Measurements from ENCODE around the gene ACSS2.
"Not testable (repeated sequence)": the region's sequence is repeated elsewhere in the genome, so short reads cannot be mapped to it uniquely, and the experiment has no call there.

Gene ACSS2

DNA sequence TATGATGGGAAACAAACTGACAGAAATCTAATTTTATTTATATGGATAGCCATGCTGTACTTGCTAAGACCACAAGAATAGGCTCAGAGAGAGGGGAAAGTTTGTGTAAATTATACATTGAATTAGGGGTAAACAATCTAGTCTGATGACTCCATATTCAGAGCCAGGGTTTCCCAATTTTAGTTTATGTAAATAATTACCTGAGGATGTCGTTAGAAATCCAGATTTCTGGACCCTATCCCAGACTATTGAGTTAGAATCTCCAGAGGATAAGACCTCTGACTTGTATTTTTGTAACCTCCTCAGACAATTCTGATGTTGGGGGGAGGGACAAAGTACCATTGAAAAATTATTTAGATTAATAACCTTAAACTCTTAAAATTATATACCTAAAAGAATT is 18.3 kb downstream of the ACSS2 start:
- no peaks in the 10 kb centered on the region for H3K27me3 ChIP-seq (ENCODE audit: insufficient read depth, poor library complexity, severe bottlenecking)
- H3K4me3 ChIP-seq (replicated peaks; ENCODE audit: insufficient read depth, low read length) = no peak overlapping the region
- TF ChIP-seq SPI1 (IDR thresholded peaks at IDR 0.05; ENCODE audit: borderline replicate concordance, low read depth) (no peak), GABPA (IDR thresholded peaks at IDR 0.05; ENCODE audit: low read depth) (no peak), POLR2AphosphoS5 (IDR thresholded peaks at IDR 0.05; ENCODE audit: low read depth) (no peak)
- TF ChIP-seq, protein P1, sequence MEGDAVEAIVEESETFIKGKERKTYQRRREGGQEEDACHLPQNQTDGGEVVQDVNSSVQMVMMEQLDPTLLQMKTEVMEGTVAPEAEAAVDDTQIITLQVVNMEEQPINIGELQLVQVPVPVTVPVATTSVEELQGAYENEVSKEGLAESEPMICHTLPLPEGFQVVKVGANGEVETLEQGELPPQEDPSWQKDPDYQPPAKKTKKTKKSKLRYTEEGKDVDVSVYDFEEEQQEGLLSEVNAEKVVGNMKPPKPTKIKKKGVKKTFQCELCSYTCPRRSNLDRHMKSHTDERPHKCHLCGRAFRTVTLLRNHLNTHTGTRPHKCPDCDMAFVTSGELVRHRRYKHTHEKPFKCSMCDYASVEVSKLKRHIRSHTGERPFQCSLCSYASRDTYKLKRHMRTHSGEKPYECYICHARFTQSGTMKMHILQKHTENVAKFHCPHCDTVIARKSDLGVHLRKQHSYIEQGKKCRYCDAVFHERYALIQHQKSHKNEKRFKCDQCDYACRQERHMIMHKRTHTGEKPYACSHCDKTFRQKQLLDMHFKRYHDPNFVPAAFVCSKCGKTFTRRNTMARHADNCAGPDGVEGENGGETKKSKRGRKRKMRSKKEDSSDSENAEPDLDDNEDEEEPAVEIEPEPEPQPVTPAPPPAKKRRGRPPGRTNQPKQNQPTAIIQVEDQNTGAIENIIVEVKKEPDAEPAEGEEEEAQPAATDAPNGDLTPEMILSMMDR (IDR thresholded peaks at IDR 0.05; ENCODE audit: insufficient read depth, low read length) = no peak
- TF ChIP-seq, protein P2, sequence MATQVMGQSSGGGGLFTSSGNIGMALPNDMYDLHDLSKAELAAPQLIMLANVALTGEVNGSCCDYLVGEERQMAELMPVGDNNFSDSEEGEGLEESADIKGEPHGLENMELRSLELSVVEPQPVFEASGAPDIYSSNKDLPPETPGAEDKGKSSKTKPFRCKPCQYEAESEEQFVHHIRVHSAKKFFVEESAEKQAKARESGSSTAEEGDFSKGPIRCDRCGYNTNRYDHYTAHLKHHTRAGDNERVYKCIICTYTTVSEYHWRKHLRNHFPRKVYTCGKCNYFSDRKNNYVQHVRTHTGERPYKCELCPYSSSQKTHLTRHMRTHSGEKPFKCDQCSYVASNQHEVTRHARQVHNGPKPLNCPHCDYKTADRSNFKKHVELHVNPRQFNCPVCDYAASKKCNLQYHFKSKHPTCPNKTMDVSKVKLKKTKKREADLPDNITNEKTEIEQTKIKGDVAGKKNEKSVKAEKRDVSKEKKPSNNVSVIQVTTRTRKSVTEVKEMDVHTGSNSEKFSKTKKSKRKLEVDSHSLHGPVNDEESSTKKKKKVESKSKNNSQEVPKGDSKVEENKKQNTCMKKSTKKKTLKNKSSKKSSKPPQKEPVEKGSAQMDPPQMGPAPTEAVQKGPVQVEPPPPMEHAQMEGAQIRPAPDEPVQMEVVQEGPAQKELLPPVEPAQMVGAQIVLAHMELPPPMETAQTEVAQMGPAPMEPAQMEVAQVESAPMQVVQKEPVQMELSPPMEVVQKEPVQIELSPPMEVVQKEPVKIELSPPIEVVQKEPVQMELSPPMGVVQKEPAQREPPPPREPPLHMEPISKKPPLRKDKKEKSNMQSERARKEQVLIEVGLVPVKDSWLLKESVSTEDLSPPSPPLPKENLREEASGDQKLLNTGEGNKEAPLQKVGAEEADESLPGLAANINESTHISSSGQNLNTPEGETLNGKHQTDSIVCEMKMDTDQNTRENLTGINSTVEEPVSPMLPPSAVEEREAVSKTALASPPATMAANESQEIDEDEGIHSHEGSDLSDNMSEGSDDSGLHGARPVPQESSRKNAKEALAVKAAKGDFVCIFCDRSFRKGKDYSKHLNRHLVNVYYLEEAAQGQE (IDR thresholded peaks at IDR 0.05; ENCODE audit: insufficient replicate concordance, low read depth) = no peak
- DNase-seq (ENCODE audit: low read depth in 1 of 2, low spot score in 1 of 2) = no peak
- no peak overlapping the region for H3K27ac ChIP-seq (replicated peaks)

DNA sequence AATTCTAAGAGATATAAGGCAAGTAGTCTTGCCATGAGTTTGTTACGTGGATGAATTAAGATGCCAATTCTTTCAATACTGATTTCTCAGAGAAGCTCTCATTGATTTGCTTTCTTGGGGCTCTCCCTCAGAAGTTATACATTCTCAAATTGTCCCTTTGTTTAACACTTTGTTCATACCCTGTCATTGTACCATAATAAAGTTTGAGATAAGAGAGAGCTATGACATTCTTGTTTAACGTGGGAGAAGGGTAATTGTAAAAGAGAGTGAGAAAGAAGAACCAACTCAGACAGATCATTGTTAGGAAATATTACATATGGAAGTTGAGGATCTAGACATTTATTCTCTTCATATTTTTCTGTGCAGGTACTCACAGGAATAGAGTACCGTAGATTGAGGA is 19.1 kb downstream of the ACSS2 start:
- Histone ChIP-seq H3K4me3 (replicated peaks; ENCODE audit: insufficient read depth, low read length) (no peak overlapping the region), H3K27ac (replicated peaks) (no peak overlapping the region), H3K27me3 (ENCODE audit: insufficient read depth, poor library complexity, severe bottlenecking) (no peaks in the 10 kb centered on the region)
- TF ChIP-seq, protein P1 (IDR thresholded peaks at IDR 0.05; ENCODE audit: insufficient read depth, low read length) = no peak
- TF ChIP-seq GABPA (IDR thresholded peaks at IDR 0.05; ENCODE audit: low read depth) = no peak
- no peak for TF ChIP-seq SPI1 (IDR thresholded peaks at IDR 0.05; ENCODE audit: borderline replicate concordance, low read depth)
- no peak for DNase-seq (ENCODE audit: low read depth in 1 of 2, low spot score in 1 of 2)

DNA sequence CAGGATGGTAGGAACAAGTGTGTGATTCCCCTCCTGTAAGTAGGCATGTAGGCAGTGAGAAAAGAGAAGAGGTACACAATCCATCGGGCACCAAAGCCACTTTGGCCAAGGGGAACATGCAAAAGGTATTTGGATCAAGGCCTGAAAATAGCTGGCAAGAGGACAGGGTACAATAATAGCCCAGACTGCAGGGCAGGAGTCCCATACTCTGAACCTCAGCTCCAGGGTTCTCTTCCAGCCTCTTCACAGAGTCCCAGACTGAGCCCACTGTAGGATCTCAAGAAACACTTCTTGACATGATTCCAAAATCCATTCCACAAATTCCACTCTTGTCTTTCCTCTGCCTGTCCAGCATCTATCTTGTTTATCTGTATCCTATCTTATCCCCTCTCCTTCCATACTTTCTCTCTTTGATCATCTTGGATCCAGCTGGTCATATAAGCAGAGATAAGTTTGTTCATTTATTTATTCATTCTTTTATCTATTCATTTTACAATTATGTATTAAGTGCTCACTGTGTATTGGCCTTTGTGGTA is 19.7 kb downstream of the ACSS2 start:
- no peak for DNase-seq (ENCODE audit: low read depth in 1 of 2, low spot score in 1 of 2)
- Histone ChIP-seq H3K27me3 (ENCODE audit: insufficient read depth, poor library complexity, severe bottlenecking) (no peaks in the 10 kb centered on the region), H3K4me3 (replicated peaks; ENCODE audit: insufficient read depth, low read length) (no peak overlapping the region), H3K27ac (replicated peaks) (no peak overlapping the region)
- TF ChIP-seq, protein P2 (IDR thresholded peaks at IDR 0.05; ENCODE audit: insufficient replicate concordance, low read depth) = no peak
- TF ChIP-seq, protein P1 (IDR thresholded peaks at IDR 0.05; ENCODE audit: insufficient read depth, low read length) = no peak
- no peak for TF ChIP-seq POLR2AphosphoS5 (IDR thresholded peaks at IDR 0.05; ENCODE audit: low read depth)
- TF ChIP-seq SPI1 (IDR thresholded peaks at IDR 0.05; ENCODE audit: borderline replicate concordance, low read depth) = no peak
- no peak for TF ChIP-seq GABPA (IDR thresholded peaks at IDR 0.05; ENCODE audit: low read depth)

DNA sequence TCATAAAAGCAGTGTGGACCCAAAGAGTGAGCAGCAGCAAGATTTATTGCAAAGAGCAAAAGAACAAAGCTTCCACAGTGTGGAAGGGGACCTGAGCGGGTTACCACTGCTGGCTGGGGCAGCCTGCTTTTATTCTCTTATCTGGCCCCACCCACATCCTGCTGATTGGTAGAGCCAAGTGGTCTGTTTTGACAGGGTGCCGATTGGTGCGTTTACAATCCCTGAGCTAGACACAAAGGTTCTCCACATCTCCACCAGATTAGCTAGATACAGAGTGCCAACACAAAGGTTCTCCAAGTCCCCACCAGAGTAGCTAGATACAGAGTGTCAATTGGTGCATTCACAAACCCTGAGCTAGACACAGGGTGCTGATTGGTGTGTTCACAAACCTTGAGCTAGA is 21.7 kb downstream of the ACSS2 start:
- not testable (repeated sequence) for H3K27me3 ChIP-seq (ENCODE audit: insufficient read depth, poor library complexity, severe bottlenecking); H3K4me3 ChIP-seq (replicated peaks; ENCODE audit: insufficient read depth, low read length); DNase-seq (ENCODE audit: low read depth in 1 of 2, low spot score in 1 of 2); H3K27ac ChIP-seq (replicated peaks)

DNA sequence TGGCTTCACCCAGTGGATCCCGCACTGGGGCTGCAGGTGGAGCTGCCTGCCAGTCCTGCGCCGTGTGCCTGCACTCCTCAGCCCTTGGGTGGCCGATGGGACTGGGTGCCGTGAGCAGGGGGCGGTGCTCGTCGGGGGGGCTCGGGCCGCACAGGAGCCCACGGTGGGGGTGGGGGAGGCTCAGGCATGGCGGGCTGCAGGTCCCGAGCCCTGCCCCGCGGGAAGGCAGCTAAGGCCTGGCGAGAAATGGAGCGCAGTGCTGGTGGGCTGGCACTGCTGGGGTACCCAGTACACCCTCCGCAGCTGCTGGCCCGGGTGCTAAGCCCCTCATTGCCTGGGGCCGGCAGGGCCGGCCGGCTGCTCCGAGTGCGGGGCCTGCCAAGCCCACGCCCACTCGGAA is 22.3 kb downstream of the ACSS2 start:
- H3K4me3 ChIP-seq (replicated peaks; ENCODE audit: insufficient read depth, low read length); DNase-seq (ENCODE audit: low read depth in 1 of 2, low spot score in 1 of 2); H3K27ac ChIP-seq (replicated peaks); H3K27me3 ChIP-seq (ENCODE audit: insufficient read depth, poor library complexity, severe bottlenecking): not testable (repeated sequence)
